NAMALWA (cell line): Measurements from ENCODE around the gene ANKRD44.

Experiments
- DNase-seq: peaks from one replicate; pipeline ENCODE4 v3.0.0-alpha.2; 2015; ENCODE audit warnings: low spot score

ANKRD44 gene

GRCh38 chr2:197113275-197113711 lies 197.3 kb downstream of the ANKRD44 start:
- DNase-seq = peak; percentile 60

DNA sequence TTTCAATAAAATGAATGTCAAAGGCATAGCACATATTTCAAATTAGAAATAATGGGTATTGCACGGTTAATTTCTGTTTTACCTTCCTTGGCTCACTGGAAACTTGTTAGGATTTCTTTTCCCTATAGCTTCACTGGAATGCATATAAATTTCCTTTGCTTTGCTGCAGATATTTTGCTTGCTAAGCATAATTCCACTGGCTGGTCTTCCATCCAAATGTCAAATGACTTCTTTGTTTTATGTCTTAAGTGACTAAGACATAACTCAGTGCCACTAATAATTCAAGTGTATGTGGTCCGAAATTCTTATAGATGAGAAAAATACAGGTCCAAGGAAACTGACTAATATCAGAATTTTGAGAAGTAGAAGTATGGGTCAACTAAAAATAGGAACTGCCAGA lies 201.3 kb downstream of the ANKRD44 start:
- DNase-seq = no peak

GRCh38 chr2:197108758-197109157 lies 201.8 kb downstream of the ANKRD44 start:
- no peak for DNase-seq

GRCh38 chr2:197107291-197108269 lies 203.0 kb downstream of the ANKRD44 start:
- DNase-seq = no peak

GRCh38 chr2:197103363-197103762 lies 207.2 kb downstream of the ANKRD44 start:
- no peak for DNase-seq

DNA sequence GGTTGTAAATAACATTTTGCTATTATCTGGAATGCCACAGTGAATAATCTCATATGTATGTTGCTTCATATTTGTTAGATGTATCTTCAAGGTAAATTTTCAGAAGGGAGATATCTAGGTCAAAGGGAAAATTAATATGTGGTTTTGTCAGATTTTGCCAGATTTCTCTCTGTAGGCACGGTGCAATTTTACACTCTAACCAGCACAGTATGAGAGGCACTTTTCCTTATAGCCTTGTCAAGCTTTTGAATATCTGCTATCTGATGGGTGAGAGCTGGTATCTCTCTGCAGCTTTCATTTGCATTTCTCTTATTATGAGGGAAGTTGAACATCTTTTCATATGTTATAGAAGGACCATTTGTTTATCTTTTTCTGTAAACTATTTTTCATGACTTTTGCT lies 208.3 kb downstream of the ANKRD44 start:
- DNase-seq = no peak

DNA sequence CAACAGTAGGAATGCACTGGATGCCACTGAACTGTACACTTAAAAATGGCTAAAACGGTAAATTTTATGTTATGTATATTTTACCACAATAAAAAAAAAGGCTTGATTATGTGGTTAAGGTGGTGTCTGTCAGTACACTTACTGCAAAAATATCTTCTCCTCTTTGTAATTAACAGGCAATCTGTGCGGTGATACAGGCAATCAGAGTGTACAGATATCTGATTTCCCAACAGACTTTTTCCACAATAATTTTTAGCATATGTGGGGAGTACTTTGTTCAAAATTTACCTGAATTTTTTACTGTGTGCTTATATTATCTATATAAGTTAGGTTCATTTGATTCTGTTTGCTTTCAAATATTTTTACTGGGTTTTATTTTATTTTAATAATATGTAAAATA lies 209.1 kb downstream of the ANKRD44 start:
- DNase-seq = no peak

DNA sequence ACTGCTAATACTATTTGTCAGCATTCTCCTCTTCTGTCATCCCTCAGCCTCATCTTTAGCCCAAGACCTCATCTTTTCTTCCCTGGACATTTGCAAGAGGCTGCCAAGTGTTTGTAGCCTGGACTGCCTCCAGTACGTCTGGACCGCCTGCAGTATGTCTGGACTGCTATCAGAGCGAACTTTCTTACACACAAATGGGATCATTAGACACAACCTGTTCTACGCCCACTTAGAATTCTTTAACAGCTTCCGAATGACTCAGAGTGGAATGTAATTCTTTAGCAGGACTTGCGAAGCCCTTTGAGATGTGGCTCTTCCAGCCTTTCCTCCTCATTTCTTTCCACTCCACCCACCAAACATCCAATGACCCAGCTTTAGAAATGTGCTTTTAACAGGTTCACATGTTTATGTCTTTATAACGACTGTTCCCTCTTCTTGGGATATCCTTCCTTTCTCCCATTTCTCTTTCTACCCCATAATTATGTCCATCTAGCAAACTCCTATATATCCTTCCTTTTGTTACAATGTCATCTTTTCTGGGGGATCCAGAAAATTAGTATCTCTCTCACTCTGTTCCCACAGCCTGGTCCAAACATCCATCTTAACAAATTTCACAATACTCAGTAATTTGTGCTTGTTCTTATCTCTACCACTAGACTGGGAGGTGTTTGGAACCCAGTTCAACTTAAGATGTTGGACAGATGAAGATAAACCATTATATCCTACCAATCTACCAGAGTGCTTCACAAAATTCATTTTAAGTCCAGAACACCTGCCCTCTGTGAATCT lies 212.8 kb downstream of the ANKRD44 start:
- DNase-seq = no peak

GRCh38 chr2:197096649-197097048 lies 213.9 kb downstream of the ANKRD44 start:
- no peak for DNase-seq

- DNase-seq = no peak
These were observed 218.1 kb downstream of the ANKRD44 start for GRCh38 chr2:197092431-197092830.

- no peak for DNase-seq
These were observed 219.7 kb downstream of the ANKRD44 start for GRCh38 chr2:197090742-197091367.

DNA sequence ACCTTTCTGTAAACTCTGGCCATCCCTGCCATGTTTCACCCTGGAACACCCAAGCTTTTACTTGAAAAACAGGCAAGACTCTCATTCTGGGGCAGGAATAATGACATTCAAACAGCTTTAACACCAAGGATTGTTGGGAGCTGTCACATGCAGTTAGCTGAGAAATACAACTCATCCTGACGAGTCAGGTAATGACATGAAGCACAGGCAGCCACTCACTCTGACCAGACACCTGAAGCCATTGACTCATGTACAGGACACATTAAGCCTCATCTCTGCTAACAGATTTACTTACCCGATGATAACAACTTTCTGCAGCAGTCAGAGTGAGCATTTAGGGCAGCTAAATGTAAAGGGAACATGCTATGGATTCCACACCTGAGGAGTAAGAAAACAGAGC lies 220.9 kb downstream of the ANKRD44 start:
- no peak for DNase-seq

GRCh38 chr2:197088694-197089093 lies 221.9 kb downstream of the ANKRD44 start:
- no peak for DNase-seq

- DNase-seq = no peak
These were observed 224.1 kb downstream of the ANKRD44 start for GRCh38 chr2:197086500-197086899.

GRCh38 chr2:197085665-197086064 lies 224.9 kb downstream of the ANKRD44 start:
- DNase-seq = no peak

DNA sequence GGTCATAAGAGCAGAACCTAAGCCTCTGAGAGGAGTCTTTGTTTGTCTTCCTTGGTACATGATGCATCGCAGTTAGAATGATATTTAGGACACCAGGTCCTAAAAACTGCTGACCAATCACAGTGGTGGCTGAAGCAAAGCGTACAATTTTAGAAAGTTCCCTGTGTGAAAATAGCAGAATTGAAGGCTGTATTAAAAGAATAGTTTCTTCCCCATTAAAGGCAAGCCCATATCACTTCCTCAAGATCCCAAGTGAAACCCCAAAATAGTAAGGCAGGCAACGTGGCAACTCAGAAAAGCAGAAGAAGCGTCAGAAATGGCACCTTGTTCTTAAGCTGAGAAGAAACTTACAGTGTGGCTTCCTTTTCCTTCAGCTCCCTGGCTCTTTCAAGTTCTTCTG lies 229.3 kb downstream of the ANKRD44 start:
- no peak for DNase-seq

DNA sequence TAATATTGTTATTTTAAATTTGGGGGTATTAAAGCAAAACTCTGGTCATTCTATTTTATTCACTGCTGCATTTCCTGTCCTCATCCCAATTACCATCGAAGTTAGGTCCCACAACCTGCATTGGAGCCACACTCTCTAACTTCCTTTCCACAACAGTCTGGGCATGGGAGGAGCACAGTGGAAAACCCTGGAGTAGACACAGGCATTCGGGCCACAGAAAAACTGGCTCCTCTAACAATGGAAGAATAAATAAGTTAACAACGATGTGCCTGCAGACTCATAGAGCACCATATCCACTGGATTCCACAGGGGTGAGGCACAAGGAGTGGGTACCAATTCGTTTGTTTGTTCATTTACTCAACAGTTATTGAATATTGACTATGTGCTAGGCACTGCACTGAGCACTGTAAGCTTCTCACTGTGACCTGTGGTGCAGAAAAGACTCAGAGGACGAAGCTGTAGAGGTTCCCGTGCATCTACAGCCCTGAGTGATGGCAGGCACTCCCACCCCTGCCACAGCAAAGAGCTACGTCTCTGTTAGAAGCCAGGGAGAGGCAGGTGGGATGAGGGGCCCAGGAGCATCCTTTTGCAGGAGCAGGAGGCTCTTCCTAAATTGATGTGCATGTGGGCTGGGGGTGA lies 229.9 kb downstream of the ANKRD44 start:
- DNase-seq = no peak

GRCh38 chr2:197079832-197080555 lies 230.6 kb downstream of the ANKRD44 start:
- no peak for DNase-seq

GRCh38 chr2:197079414-197079813 lies 231.2 kb downstream of the ANKRD44 start:
- no peak for DNase-seq

- no peak for DNase-seq
These were observed 232.0 kb downstream of the ANKRD44 start for GRCh38 chr2:197078535-197078934.

DNA sequence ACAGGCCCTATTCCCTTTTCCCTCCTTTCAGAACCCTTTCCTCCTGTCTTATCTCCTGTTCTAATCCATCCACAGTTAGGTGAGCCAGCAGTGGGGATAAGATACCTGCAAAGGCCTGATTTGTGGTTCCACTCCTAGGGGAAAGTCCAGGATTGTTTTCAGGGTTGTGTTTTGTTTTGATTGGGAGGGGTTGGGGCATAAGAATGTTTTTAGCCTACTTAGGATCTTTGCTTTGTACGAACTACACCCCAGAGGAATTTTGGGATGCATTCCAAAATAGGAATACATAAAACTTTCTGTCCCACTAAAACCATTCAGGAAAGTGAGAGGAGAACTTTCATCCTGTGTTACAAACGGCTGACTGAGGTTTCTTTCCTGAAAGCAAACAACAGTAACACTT lies 233.2 kb downstream of the ANKRD44 start:
- DNase-seq = no peak
